Measurements from ENCODE around the gene NBEAL2.

GRCh38 chr3:46986782-46987310 lies 7.4 kb downstream of the NBEAL2 start:
- no peak for TF ChIP-seq ZC3H10 (CRISPR knock-in tag; IDR thresholded peaks at IDR 0.05)
- TF ChIP-seq OSR1 (CRISPR knock-in tag; IDR thresholded peaks at IDR 0.05) = no peak
- TF ChIP-seq, protein P1, sequence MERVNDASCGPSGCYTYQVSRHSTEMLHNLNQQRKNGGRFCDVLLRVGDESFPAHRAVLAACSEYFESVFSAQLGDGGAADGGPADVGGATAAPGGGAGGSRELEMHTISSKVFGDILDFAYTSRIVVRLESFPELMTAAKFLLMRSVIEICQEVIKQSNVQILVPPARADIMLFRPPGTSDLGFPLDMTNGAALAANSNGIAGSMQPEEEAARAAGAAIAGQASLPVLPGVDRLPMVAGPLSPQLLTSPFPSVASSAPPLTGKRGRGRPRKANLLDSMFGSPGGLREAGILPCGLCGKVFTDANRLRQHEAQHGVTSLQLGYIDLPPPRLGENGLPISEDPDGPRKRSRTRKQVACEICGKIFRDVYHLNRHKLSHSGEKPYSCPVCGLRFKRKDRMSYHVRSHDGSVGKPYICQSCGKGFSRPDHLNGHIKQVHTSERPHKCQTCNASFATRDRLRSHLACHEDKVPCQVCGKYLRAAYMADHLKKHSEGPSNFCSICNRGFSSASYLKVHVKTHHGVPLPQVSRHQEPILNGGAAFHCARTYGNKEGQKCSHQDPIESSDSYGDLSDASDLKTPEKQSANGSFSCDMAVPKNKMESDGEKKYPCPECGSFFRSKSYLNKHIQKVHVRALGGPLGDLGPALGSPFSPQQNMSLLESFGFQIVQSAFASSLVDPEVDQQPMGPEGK (CRISPR knock-in tag; IDR thresholded peaks at IDR 0.05; ENCODE audit: borderline replicate concordance) = no peak
- no peak for TF ChIP-seq BACH2 (CRISPR knock-in tag; IDR thresholded peaks at IDR 0.05; ENCODE audit: borderline replicate concordance)
- no peak for TF ChIP-seq ZFP30 (CRISPR knock-in tag; IDR thresholded peaks at IDR 0.05)
